ENCODE results near the gene RBL2. TPM values are rescaled to one million over a fixed set of nuclear protein-coding genes. Genes with fewer than 3 reads are reported as not detected.
"Not testable (repeated sequence)": the region's sequence is repeated elsewhere in the genome, so short reads cannot be mapped to it uniquely, and the experiment has no call there.

The RBL2 gene, protein sequence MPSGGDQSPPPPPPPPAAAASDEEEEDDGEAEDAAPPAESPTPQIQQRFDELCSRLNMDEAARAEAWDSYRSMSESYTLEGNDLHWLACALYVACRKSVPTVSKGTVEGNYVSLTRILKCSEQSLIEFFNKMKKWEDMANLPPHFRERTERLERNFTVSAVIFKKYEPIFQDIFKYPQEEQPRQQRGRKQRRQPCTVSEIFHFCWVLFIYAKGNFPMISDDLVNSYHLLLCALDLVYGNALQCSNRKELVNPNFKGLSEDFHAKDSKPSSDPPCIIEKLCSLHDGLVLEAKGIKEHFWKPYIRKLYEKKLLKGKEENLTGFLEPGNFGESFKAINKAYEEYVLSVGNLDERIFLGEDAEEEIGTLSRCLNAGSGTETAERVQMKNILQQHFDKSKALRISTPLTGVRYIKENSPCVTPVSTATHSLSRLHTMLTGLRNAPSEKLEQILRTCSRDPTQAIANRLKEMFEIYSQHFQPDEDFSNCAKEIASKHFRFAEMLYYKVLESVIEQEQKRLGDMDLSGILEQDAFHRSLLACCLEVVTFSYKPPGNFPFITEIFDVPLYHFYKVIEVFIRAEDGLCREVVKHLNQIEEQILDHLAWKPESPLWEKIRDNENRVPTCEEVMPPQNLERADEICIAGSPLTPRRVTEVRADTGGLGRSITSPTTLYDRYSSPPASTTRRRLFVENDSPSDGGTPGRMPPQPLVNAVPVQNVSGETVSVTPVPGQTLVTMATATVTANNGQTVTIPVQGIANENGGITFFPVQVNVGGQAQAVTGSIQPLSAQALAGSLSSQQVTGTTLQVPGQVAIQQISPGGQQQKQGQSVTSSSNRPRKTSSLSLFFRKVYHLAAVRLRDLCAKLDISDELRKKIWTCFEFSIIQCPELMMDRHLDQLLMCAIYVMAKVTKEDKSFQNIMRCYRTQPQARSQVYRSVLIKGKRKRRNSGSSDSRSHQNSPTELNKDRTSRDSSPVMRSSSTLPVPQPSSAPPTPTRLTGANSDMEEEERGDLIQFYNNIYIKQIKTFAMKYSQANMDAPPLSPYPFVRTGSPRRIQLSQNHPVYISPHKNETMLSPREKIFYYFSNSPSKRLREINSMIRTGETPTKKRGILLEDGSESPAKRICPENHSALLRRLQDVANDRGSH
- total RNA-seq = 155 and 171 TPM in 2 replicates
- total RNA-seq (2013) = 171 TPM
- polyA plus RNA-seq = 53.2 and 70.7 TPM in 2 replicates
- polyA minus RNA-seq = 58.6 and 67.9 TPM in 2 replicates

DNA sequence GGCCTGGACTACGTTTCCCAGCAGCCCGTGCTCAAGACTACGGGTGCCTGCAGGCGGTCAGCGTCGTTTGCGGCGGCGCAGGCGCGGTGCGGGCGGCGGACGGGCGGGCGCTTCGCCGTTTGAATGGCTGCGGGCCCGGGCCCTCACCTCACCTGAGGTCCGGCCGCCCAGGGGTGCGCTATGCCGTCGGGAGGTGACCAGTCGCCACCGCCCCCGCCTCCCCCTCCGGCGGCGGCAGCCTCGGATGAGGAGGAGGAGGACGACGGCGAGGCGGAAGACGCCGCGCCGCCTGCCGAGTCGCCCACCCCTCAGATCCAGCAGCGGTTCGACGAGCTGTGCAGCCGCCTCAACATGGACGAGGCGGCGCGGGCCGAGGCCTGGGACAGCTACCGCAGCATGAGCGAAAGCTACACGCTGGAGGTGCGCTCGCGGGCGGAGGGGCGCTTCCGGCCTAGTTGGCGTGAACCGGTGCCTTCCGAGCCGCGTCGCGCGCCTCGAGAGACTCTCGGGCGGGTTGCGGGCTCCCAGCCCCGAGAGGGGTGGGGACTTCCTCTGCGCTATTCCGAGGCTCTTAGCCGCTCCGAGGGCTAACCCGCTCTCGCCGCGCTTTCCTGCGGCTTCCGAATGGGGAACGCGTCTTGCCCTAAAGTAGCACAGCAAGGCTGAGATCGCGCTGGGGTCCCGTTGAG, at the start of gene RBL2:
TSS of gene RBL2 (plus strand) at position 95 of the 689 bp plus-strand sequence. CDS start at position 181, 86 bp downstream.
- Histone ChIP-seq H3K9ac (ENCODE audit: low read length) (peak within 1 kb of the TSS; percentile 87), H3K79me2 (ENCODE audit: control insufficient read depth, insufficient read depth, low read length) (peaks cover 43% of the 10 kb centered on the region), H3K4me1 (ENCODE audit: control insufficient read depth in 2 of 2, insufficient read depth in 2 of 2, low read length in 2 of 2) (peaks cover 15 to 16% of the 10 kb centered on the region in 2 donors), H3K27ac (ENCODE audit: low read length in 2 of 2) (peak within 1 kb of the TSS; percentile 83 to 90), H3K4me2 (replicated peaks; ENCODE audit: low read depth, low read length, poor library complexity, severe bottlenecking) (peak within 1 kb of the TSS; percentile 77), H2AFZ (ENCODE audit: insufficient read depth, low read depth, low read length, poor library complexity, severe bottlenecking) (peak within 1 kb of the TSS; percentile 92), H3K9me3 (ENCODE audit: control extremely low read depth in 1 of 3, control insufficient read depth in 2 of 3, insufficient read depth in 1 of 3, low read length in 2 of 3) (no peaks in the 10 kb centered on the region), H3K36me3 (replicated peaks in 1 of 2; ENCODE audit: control extremely low read depth in 1 of 2, control insufficient read depth in 1 of 2, extremely low read depth in 1 of 2, insufficient read depth in 2 of 2, low read length in 1 of 2) (no peaks in the 10 kb centered on the region), H3K4me3 (ENCODE audit: control extremely low read depth in 1 of 5, extremely low read depth in 1 of 5, insufficient read depth in 1 of 5, low read depth in 2 of 5, low read length in 4 of 5) (peak within 1 kb of the TSS; percentile 76 to 99 (median 98)), H4K20me1 (ENCODE audit: control insufficient read depth, insufficient read depth, low read length, poor library complexity, severe bottlenecking) (peaks cover 13% of the 10 kb centered on the region), H3K27me3 (replicated peaks in 1 of 4; ENCODE audit: control extremely low read depth in 1 of 4, control insufficient read depth in 3 of 4, insufficient read depth in 4 of 4, low read length in 3 of 4) (peaks cover 0 to 4% (median 1%) of the 10 kb centered on the region in 4 experiments)
- intact Hi-C loops (cut with micrococcal nuclease) = loop anchor here (1.0 to 10.0 kb wide), 7 partner anchors 22 to 380 kb away; partner anchors contain the start of genes AKTIP, CHD9 and RPGRIP1L
- no peaks in the 10 kb centered on the region for H3K9me3 Mint-ChIP-seq (ENCODE audit: insufficient read depth)
- DNase-seq = peak; percentile 90
- WGBS (ENCODE audit: insufficient coverage) = under 1% methylated on average over 88 of the region's 89 CpGs
- ChIA-PET POLR2A (interaction anchor here (0.7 to 2.9 kb wide), 3 partner anchors 21 to 69 kb away, joined by 3 to 14 read pairs (median 3); partner anchors contain the start of gene AKTIP), CTCF (interaction anchor here (0.9 to 1.3 kb wide), 3 partner anchors 23 to 76 kb away, joined by 3 to 4 read pairs (median 3); no protein-coding TSS in a partner anchor)
- peak within 1 kb of the TSS; percentile 93 for H3K4me3 Mint-ChIP-seq
- H3K27ac Mint-ChIP-seq = peak within 1 kb of the TSS; percentile 95
- peak; percentile 75 for ATAC-seq (ENCODE audit: low read depth)
- peaks cover 27% of the 10 kb centered on the region for H3K4me1 Mint-ChIP-seq
- H3K27me3 Mint-ChIP-seq = peaks cover 9% of the 10 kb centered on the region
- no peak for TF ChIP-seq CTCF (IDR thresholded peaks at IDR 0.05)
- no peak for TF ChIP-seq EZH2 (IDR thresholded peaks at IDR 0.05; ENCODE audit: borderline replicate concordance, insufficient read depth, low read depth, low read length, poor library complexity, severe bottlenecking)

- H3K9me3 ChIP-seq (ENCODE audit: control extremely low read depth in 1 of 3, control insufficient read depth in 2 of 3, insufficient read depth in 1 of 3, low read length in 2 of 3) = peaks cover 0 to 21% (median 8%) of the 10 kb centered on the region in 3 donors
- H3K27ac ChIP-seq (ENCODE audit: low read length in 2 of 2); H3K4me2 ChIP-seq (replicated peaks; ENCODE audit: low read depth, low read length, poor library complexity, severe bottlenecking); H3K9ac ChIP-seq (ENCODE audit: low read length); POLR2A ChIA-PET; H3K4me1 ChIP-seq (ENCODE audit: control insufficient read depth in 2 of 2, insufficient read depth in 2 of 2, low read length in 2 of 2); H3K79me2 ChIP-seq (ENCODE audit: control insufficient read depth, insufficient read depth, low read length); ATAC-seq (ENCODE audit: low read depth); H4K20me1 ChIP-seq (ENCODE audit: control insufficient read depth, insufficient read depth, low read length, poor library complexity, severe bottlenecking); CTCF ChIA-PET; H3K9me3 Mint-ChIP-seq (ENCODE audit: insufficient read depth); H3K4me3 ChIP-seq (ENCODE audit: control extremely low read depth in 1 of 5, extremely low read depth in 1 of 5, insufficient read depth in 1 of 5, low read depth in 2 of 5, low read length in 4 of 5); H3K27me3 ChIP-seq (replicated peaks in 1 of 4; ENCODE audit: control extremely low read depth in 1 of 4, control insufficient read depth in 3 of 4, insufficient read depth in 4 of 4, low read length in 3 of 4); H3K4me3 Mint-ChIP-seq; intact Hi-C loops (cut with micrococcal nuclease); H3K36me3 ChIP-seq (replicated peaks in 1 of 2; ENCODE audit: control extremely low read depth in 1 of 2, control insufficient read depth in 1 of 2, extremely low read depth in 1 of 2, insufficient read depth in 2 of 2, low read length in 1 of 2); H2AFZ ChIP-seq (ENCODE audit: insufficient read depth, low read depth, low read length, poor library complexity, severe bottlenecking); H3K4me1 Mint-ChIP-seq; H3K27ac Mint-ChIP-seq; DNase-seq: not testable (repeated sequence)
- WGBS (ENCODE audit: insufficient coverage) = 99% methylated on average over 7 of the region's 8 CpGs
- H3K27me3 Mint-ChIP-seq = peaks cover 26% of the 10 kb centered on the region
Observed at GRCh38 chr16:53384610-53385009, 49.7 kb upstream of the RBL2 start.

Measured in B cell (primary cell).